ENCODE data around the gene DDX50.
"Not testable (repeated sequence)": the region's sequence is repeated elsewhere in the genome, so short reads cannot be mapped to it uniquely, and the experiment has no call there.

DDX50 gene

GRCh38 chr10:68925489-68925888 is 24.4 kb downstream of the DDX50 start:
- Histone ChIP-seq H3K4me1 (ENCODE audit: control insufficient read depth, insufficient read depth, low read length) (no peaks in the 10 kb centered on the region), H3K27me3 (ENCODE audit: control insufficient read depth, insufficient read depth, low read length) (no peaks in the 10 kb centered on the region), H3K9me3 (ENCODE audit: control insufficient read depth, insufficient read depth, low read length) (no peaks in the 10 kb centered on the region), H3K36me3 (ENCODE audit: control insufficient read depth, insufficient read depth, low read length) (peaks cover 2% of the 10 kb centered on the region), H3K9ac (ENCODE audit: low read depth, low read length) (no peak overlapping the region), H3K4me3 (ENCODE audit: low read depth, low read length) (no peak overlapping the region)

- not testable (repeated sequence) for H3K4me1 ChIP-seq (ENCODE audit: control insufficient read depth, insufficient read depth, low read length); H3K9me3 ChIP-seq (ENCODE audit: control insufficient read depth, insufficient read depth, low read length); H3K36me3 ChIP-seq (ENCODE audit: control insufficient read depth, insufficient read depth, low read length); H3K27me3 ChIP-seq (ENCODE audit: control insufficient read depth, insufficient read depth, low read length); H3K9ac ChIP-seq (ENCODE audit: low read depth, low read length); H3K4me3 ChIP-seq (ENCODE audit: low read depth, low read length)
These were observed 28.0 kb downstream of the DDX50 start for GRCh38 chr10:68929157-68929556.

GRCh38 chr10:68929888-68930287 is 28.8 kb downstream of the DDX50 start:
- H3K36me3 ChIP-seq (ENCODE audit: control insufficient read depth, insufficient read depth, low read length); H3K27me3 ChIP-seq (ENCODE audit: control insufficient read depth, insufficient read depth, low read length); H3K4me3 ChIP-seq (ENCODE audit: low read depth, low read length); H3K4me1 ChIP-seq (ENCODE audit: control insufficient read depth, insufficient read depth, low read length); H3K9ac ChIP-seq (ENCODE audit: low read depth, low read length); H3K9me3 ChIP-seq (ENCODE audit: control insufficient read depth, insufficient read depth, low read length): not testable (repeated sequence)

- not testable (repeated sequence) for H3K27me3 ChIP-seq (ENCODE audit: control insufficient read depth, insufficient read depth, low read length); H3K4me3 ChIP-seq (ENCODE audit: low read depth, low read length); H3K4me1 ChIP-seq (ENCODE audit: control insufficient read depth, insufficient read depth, low read length); H3K9ac ChIP-seq (ENCODE audit: low read depth, low read length); H3K36me3 ChIP-seq (ENCODE audit: control insufficient read depth, insufficient read depth, low read length); H3K9me3 ChIP-seq (ENCODE audit: control insufficient read depth, insufficient read depth, low read length)
These were observed 31.7 kb downstream of the DDX50 start for GRCh38 chr10:68932860-68933259.

- peaks cover 4% of the 10 kb centered on the region for H3K36me3 ChIP-seq (ENCODE audit: control insufficient read depth, insufficient read depth, low read length)
- no peaks in the 10 kb centered on the region for H3K4me1 ChIP-seq (ENCODE audit: control insufficient read depth, insufficient read depth, low read length)
- H3K27me3 ChIP-seq (ENCODE audit: control insufficient read depth, insufficient read depth, low read length), result no peaks in the 10 kb centered on the region
- no peaks in the 10 kb centered on the region for H3K9me3 ChIP-seq (ENCODE audit: control insufficient read depth, insufficient read depth, low read length)
- no peak overlapping the region for H3K4me3 ChIP-seq (ENCODE audit: low read depth, low read length)
- no peak overlapping the region for H3K9ac ChIP-seq (ENCODE audit: low read depth, low read length)
These were observed 33.9 kb downstream of the DDX50 start for GRCh38 chr10:68934994-68935393.

GRCh38 chr10:68938117-68938516 is 37.0 kb downstream of the DDX50 start:
- Histone ChIP-seq H3K9me3 (ENCODE audit: control insufficient read depth, insufficient read depth, low read length) (no peaks in the 10 kb centered on the region), H3K4me1 (ENCODE audit: control insufficient read depth, insufficient read depth, low read length) (no peaks in the 10 kb centered on the region), H3K36me3 (ENCODE audit: control insufficient read depth, insufficient read depth, low read length) (no peaks in the 10 kb centered on the region), H3K4me3 (ENCODE audit: low read depth, low read length) (no peak overlapping the region), H3K27me3 (ENCODE audit: control insufficient read depth, insufficient read depth, low read length) (no peaks in the 10 kb centered on the region), H3K9ac (ENCODE audit: low read depth, low read length) (no peak overlapping the region)

GRCh38 chr10:68938884-68939283 is 37.8 kb downstream of the DDX50 start:
- H3K4me3 ChIP-seq (ENCODE audit: low read depth, low read length), result no peak overlapping the region

GRCh38 chr10:68940917-68941316 is 39.8 kb downstream of the DDX50 start:
- not testable (repeated sequence) for H3K4me1 ChIP-seq (ENCODE audit: control insufficient read depth, insufficient read depth, low read length); H3K9ac ChIP-seq (ENCODE audit: low read depth, low read length); H3K36me3 ChIP-seq (ENCODE audit: control insufficient read depth, insufficient read depth, low read length); H3K27me3 ChIP-seq (ENCODE audit: control insufficient read depth, insufficient read depth, low read length); H3K4me3 ChIP-seq (ENCODE audit: low read depth, low read length); H3K9me3 ChIP-seq (ENCODE audit: control insufficient read depth, insufficient read depth, low read length)

More at GRCh38 chr10:68938884-68939283, 37.8 kb downstream of the DDX50 start:
- H3K9ac ChIP-seq (ENCODE audit: low read depth, low read length), result no peak overlapping the region
- H3K4me1 ChIP-seq (ENCODE audit: control insufficient read depth, insufficient read depth, low read length), result no peaks in the 10 kb centered on the region
- H3K36me3 ChIP-seq (ENCODE audit: control insufficient read depth, insufficient read depth, low read length), result no peaks in the 10 kb centered on the region
- H3K9me3 ChIP-seq (ENCODE audit: control insufficient read depth, insufficient read depth, low read length), result no peaks in the 10 kb centered on the region
- H3K27me3 ChIP-seq (ENCODE audit: control insufficient read depth, insufficient read depth, low read length), result no peaks in the 10 kb centered on the region

- Histone ChIP-seq H3K9me3 (ENCODE audit: control insufficient read depth, insufficient read depth, low read length) (no peaks in the 10 kb centered on the region), H3K27me3 (ENCODE audit: control insufficient read depth, insufficient read depth, low read length) (no peaks in the 10 kb centered on the region), H3K4me1 (ENCODE audit: control insufficient read depth, insufficient read depth, low read length) (no peaks in the 10 kb centered on the region), H3K4me3 (ENCODE audit: low read depth, low read length) (no peak overlapping the region), H3K9ac (ENCODE audit: low read depth, low read length) (no peak overlapping the region), H3K36me3 (ENCODE audit: control insufficient read depth, insufficient read depth, low read length) (peaks cover 11% of the 10 kb centered on the region)
These were observed 49.5 kb downstream of the DDX50 start for GRCh38 chr10:68950598-68950997.

- H3K27me3 ChIP-seq (ENCODE audit: control insufficient read depth, insufficient read depth, low read length), result no peaks in the 10 kb centered on the region
- H3K9ac ChIP-seq (ENCODE audit: low read depth, low read length), result no peak overlapping the region
- H3K4me3 ChIP-seq (ENCODE audit: low read depth, low read length), result peak overlapping the region; percentile 98
- H3K36me3 ChIP-seq (ENCODE audit: control insufficient read depth, insufficient read depth, low read length), result peaks cover 2% of the 10 kb centered on the region
- no peaks in the 10 kb centered on the region for H3K4me1 ChIP-seq (ENCODE audit: control insufficient read depth, insufficient read depth, low read length)
- no peaks in the 10 kb centered on the region for H3K9me3 ChIP-seq (ENCODE audit: control insufficient read depth, insufficient read depth, low read length)
These were observed 53.8 kb downstream of the DDX50 start for GRCh38 chr10:68954904-68955303.

GRCh38 chr10:68955355-68955831 is 54.3 kb downstream of the DDX50 start:
- Histone ChIP-seq H3K36me3 (ENCODE audit: control insufficient read depth, insufficient read depth, low read length) (no peaks in the 10 kb centered on the region), H3K9me3 (ENCODE audit: control insufficient read depth, insufficient read depth, low read length) (no peaks in the 10 kb centered on the region), H3K4me3 (ENCODE audit: low read depth, low read length) (peak overlapping the region; percentile 98), H3K9ac (ENCODE audit: low read depth, low read length) (peak overlapping the region; percentile 92), H3K4me1 (ENCODE audit: control insufficient read depth, insufficient read depth, low read length) (no peaks in the 10 kb centered on the region), H3K27me3 (ENCODE audit: control insufficient read depth, insufficient read depth, low read length) (no peaks in the 10 kb centered on the region)

GRCh38 chr10:68955832-68956532 is 54.9 kb downstream of the DDX50 start, which contains the start of gene DDX21:
Gene DDX21 (plus strand): TSS chr10:68956170. CDS start chr10:68956226, 56 bp downstream.
- peak within 1 kb of the TSS; percentile 98 for H3K4me3 ChIP-seq (ENCODE audit: low read depth, low read length)
- no peaks in the 10 kb centered on the region for H3K27me3 ChIP-seq (ENCODE audit: control insufficient read depth, insufficient read depth, low read length)
- no peaks in the 10 kb centered on the region for H3K4me1 ChIP-seq (ENCODE audit: control insufficient read depth, insufficient read depth, low read length)
- H3K9me3 ChIP-seq (ENCODE audit: control insufficient read depth, insufficient read depth, low read length), result no peaks in the 10 kb centered on the region
- peak within 1 kb of the TSS; percentile 92 for H3K9ac ChIP-seq (ENCODE audit: low read depth, low read length)
- H3K36me3 ChIP-seq (ENCODE audit: control insufficient read depth, insufficient read depth, low read length), result no peaks in the 10 kb centered on the region

All from iPS-15b (cell line).